Stomach (tissue), 9 donors: Measurements from ENCODE around the gene BMP6. TPM values are rescaled to one million over a fixed set of nuclear protein-coding genes. Genes with fewer than 3 reads are reported as not detected.

Source experiments
- DNase-seq, 2 donors: peaks; one replicate each; pipeline versions ENCODE4 v3.0.0 to v3.0.0-alpha.2; 2013 to 2019
- H3K27ac ChIP-seq, 5 donors: fragments of 200-600 bp in 4 of 5; sonication (generic) in 4 of 5; one replicate each; pipeline ENCODE4 v1.5.1; 2013 to 2019; ENCODE audit warnings: mild to moderate bottlenecking in 1 of 5, moderate library complexity in 1 of 5
- H3K27me3 ChIP-seq, 3 donors: fragments of 200-600 bp; sonication (generic); one replicate each; pipeline ENCODE4 v1.5.1; 2017 to 2019; ENCODE audit warnings: mixed run types in 1 of 3
- H3K36me3 ChIP-seq, 4 donors: fragments of 200-600 bp; sonication (generic); 1 replicate in 3 of 4; 2 replicates in 1 of 4; pipeline ENCODE4 v1.5.1; 2016 to 2019
- H3K4me1 ChIP-seq, 4 donors: fragments of 200-600 bp; sonication (generic); one replicate each; pipeline ENCODE4 v1.5.1; 2016 to 2019
- H3K4me3 ChIP-seq, 4 donors: fragments of 200-600 bp; sonication (generic) in 3 of 4; one replicate each; pipeline ENCODE4 v1.5.1; 2016 to 2019; ENCODE audit warnings: mild to moderate bottlenecking in 1 of 4
- H3K9me3 ChIP-seq, 4 donors: fragments of 200-600 bp; sonication (generic); one replicate each; pipeline ENCODE4 v1.5.1; 2016 to 2019
- CTCF ChIP-seq, 7 experiments: fragments of 450-650 bp in 4 of 7; fragments of 200-600 bp in 3 of 7; sonication (generic) in 3 of 7; IDR thresholded peaks; one replicate each; pipeline ENCODE4 v1.5.1; 2016 to 2019; ENCODE audit warnings: antibody characterized with exemption in 7 of 7, control low read depth in 2 of 7, mild to moderate bottlenecking in 1 of 7
- EP300 ChIP-seq: sonication (generic); formaldehyde crosslinking; IDR thresholded peaks from one replicate; pipeline ENCODE4 v1.6.1; 2017; ENCODE audit warnings: antibody characterized with exemption
- POLR2A ChIP-seq, 4 donors: fragments of 450-650 bp; IDR thresholded peaks; one replicate each; pipeline ENCODE4 v1.6.1; 2016; ENCODE audit warnings: antibody characterized with exemption in 4 of 4, control low read depth in 2 of 4, mild to moderate bottlenecking in 1 of 4, moderate library complexity in 1 of 4
- POLR2AphosphoS5 ChIP-seq, 3 donors: sonication (generic); formaldehyde crosslinking; IDR thresholded peaks; one replicate each; pipeline ENCODE4 v1.6.1; 2016; ENCODE audit warnings: antibody characterized with exemption in 3 of 3
- WGBS, 5 donors: extraction: QIAGEN DNeasy Blood & Tissue Kit in 3 of 5; methylation state at CpG; one replicate each; pipeline versions ENCODE4 v1.1.5 to v1.1.7; 2013 to 2018; 5-methylcytosine and 5-hydroxymethylcytosine counted together
- intact Hi-C: fragments of 100-400 bp; cut with DNase I; formaldehyde crosslinking; loops from one replicate; pipeline ENCODE4 v1.15.1; 2023; ENCODE audit warnings: low total_unique reads
- polyA plus RNA-seq, 3 donors: library from polyadenylated mRNA; stranded (reverse); fragments of 200-250 nt; gene quantifications; one replicate each; pipeline ENCODE4 v1.2.3, GENCODE V29; 2013
- total RNA-seq, 5 donors: library from RNA; depleted of rRNA; stranded (reverse); fragments of >200 nt; gene quantifications; one replicate each; pipeline versions ENCODE4 v1.1.0 to v1.2.3, GENCODE V29; 2014 to 2016
- donor health status: healthy with polysubstance abuse.
- donor health status: Bipolar disorder and iron deficiency.
- donor health status: healthy.

BMP6 gene
- total and polyA plus RNA-seq, 8 donors = 0.50 to 15.8 (median 2.7) TPM; not detected in 1

DNA sequence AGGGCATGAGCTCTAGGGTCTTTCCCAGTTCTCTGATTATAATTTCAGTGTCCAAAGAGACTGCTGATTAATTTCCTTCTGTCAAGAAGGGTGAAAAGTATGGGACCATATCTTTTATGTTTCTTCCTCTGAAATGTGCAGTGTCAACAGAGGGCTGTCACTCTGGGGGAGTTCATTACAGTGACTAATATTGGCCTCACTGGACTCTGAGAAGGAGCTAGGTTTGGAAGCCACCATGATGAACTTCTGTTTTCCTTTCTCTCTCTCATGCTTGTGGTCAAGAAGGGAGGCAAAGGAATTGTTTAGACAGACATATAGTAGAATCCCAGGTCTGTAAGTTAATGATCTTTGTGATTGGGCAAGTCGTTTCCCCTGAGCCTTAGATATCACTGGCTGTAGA, 41.8 kb upstream of the BMP6 start:
- WGBS, 5 donors = 40 to 69% (median 61%) methylated on average over 1 of the region's 1 CpG
- Histone ChIP-seq H3K27me3 (peaks cover 0 to 17% (median 0%) of the 10 kb centered on the region in 3 donors), H3K9me3 (no peaks in the 10 kb centered on the region), H3K27ac (no peak overlapping the region), H3K4me3 (no peak overlapping the region), H3K36me3 (no peaks in the 10 kb centered on the region), H3K4me1 (no peaks in the 10 kb centered on the region)
- intact Hi-C loops = no loop called here
- no peak for DNase-seq
- no peak for TF ChIP-seq EP300

DNA sequence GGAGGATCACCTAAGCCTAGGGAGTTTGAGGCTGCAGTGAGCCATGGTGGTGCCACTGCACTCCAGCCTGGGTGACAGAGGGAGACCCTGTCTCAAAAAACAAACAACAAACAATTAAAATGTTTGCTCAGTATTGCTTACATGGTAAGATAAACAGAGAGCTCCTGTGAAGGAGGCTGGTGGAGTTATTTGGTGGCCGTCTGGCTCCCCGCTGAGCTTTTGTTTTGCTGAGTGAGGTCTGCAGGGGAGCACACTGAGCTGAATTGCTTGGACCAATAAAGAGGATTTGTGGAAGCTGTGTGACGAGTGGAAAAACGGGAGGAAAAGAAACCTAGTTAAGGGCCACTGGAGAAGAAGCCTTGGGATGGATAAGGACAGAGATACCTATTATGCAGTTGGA, 41.1 kb upstream of the BMP6 start:
- TF ChIP-seq CTCF (IDR thresholded peaks at IDR 0.05) = no peak
- TF ChIP-seq POLR2A (IDR thresholded peaks at IDR 0.05) = no peak
- no peak for TF ChIP-seq EP300
- no peak for TF ChIP-seq POLR2AphosphoS5 (IDR thresholded peaks at IDR 0.05)
- WGBS, 5 donors = 71 to 84% (median 73%) methylated on average over 4 of the region's 4 CpGs
- intact Hi-C loops = no loop called here
- Histone ChIP-seq H3K27me3 (peaks cover 0 to 9% (median 0%) of the 10 kb centered on the region in 3 donors), H3K9me3 (no peaks in the 10 kb centered on the region), H3K4me3 (no peak overlapping the region), H3K27ac (no peak overlapping the region), H3K36me3 (no peaks in the 10 kb centered on the region), H3K4me1 (no peaks in the 10 kb centered on the region)
- no peak for DNase-seq

DNA sequence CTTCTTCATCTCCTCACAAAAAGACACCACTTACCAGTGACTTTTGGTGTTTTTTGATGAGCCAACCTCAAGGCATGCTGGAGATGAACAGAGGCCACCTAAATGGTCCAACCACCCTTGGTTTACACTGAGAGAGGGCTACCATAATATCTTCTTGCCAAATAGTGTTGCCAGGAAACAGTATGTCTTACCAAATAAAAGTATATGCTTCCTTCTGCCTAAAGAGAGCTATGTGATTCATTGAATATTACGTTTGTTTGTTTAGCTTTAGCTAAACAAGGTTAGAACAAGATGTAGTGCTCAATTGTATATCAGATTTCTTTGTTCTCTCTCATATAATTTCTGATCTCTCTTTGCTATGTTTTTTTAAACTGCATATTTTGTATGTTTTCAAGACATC, 40.6 kb upstream of the BMP6 start:
- intact Hi-C loops = no loop called here
- Histone ChIP-seq H3K27ac (no peak overlapping the region), H3K27me3 (peaks cover 0 to 7% (median 0%) of the 10 kb centered on the region in 3 donors), H3K4me3 (no peak overlapping the region), H3K9me3 (no peaks in the 10 kb centered on the region), H3K4me1 (no peaks in the 10 kb centered on the region), H3K36me3 (no peaks in the 10 kb centered on the region)
- 55 to 77% (median 70%) methylated on average over 1 of the region's 1 CpG for WGBS, 5 donors
- no peak for TF ChIP-seq POLR2AphosphoS5 (IDR thresholded peaks at IDR 0.05)
- no peak for TF ChIP-seq CTCF (IDR thresholded peaks at IDR 0.05)
- TF ChIP-seq POLR2A (IDR thresholded peaks at IDR 0.05) = no peak
- no peak for TF ChIP-seq EP300
- DNase-seq = no peak

DNA sequence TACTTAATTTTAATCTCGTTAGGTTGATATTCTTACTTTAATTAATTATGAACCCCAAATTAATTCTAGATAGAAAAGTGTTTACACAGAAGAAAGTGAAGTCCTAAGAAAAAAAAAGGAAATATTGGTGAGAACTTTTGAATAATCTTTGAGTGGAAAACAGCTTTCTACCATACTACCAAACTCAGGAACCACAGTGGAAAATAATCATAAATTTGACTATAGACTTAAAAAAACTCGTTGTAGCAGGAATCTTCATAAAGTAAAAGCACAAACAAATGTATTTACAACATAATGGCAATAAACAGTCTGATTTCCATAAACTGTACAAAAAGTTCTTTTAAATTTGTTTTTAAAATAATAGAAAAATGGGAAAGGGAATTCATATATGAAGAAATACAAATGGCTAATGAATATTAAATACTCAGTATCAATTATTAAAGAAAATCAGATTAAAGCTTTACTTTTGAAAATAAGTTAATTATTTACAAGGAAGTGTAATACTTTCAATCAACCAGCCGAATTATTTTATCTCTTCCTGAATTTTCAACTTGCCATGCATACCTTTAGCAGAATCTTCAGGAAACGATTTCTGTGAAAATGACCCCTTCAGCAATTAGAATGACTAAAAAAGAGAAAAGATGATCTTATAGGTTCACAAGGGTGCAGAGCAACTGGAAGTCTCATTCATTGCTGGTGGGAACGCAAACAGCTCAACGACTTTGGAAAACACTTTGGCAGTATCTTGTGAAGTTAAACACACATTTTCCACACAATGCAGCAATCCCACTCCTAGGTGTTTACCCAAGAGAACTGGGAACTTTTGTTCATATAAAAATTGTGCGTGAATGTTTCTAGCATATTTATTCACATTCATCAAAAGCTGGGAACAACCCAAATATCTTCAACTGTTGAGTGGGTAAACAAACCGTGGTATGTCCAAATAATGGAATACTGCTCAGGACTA, 38.5 kb upstream of the BMP6 start:
- H3K4me3 ChIP-seq = no peak overlapping the region
- H3K36me3 ChIP-seq = no peaks in the 10 kb centered on the region
- H3K9me3 ChIP-seq = no peaks in the 10 kb centered on the region
- H3K4me1 ChIP-seq = no peaks in the 10 kb centered on the region
- no peak for DNase-seq
- H3K27me3 ChIP-seq = peaks cover 0 to 13% (median 0%) of the 10 kb centered on the region in 3 donors
- no peak overlapping the region for H3K27ac ChIP-seq
- 34 to 49% (median 43%) methylated on average over 8 of the region's 8 CpGs for WGBS, 5 donors
- intact Hi-C loops = no loop called here
- TF ChIP-seq POLR2AphosphoS5 (IDR thresholded peaks at IDR 0.05) (no peak), EP300 (no peak), POLR2A (IDR thresholded peaks at IDR 0.05) (no peak), CTCF (IDR thresholded peaks at IDR 0.05) (no peak)

DNA sequence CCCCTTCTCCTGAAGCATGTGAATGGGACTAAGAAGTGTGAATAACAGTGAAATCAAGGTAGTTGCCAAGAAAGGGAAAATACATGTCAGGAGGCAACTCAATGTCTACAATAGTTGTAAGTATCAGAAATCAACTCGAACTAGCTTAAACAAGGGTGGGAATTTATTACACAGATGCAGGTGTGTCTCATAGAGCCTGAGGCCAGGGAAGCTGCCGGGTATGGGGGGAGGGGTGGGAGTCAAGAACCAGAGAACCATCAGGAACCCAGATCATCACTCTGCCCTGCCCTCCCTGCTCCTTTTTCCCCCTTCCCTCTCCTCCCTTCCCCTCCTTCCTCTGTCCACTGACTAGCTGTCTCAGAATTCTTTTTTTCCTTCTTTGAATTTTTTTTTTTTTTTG, 34.9 kb upstream of the BMP6 start:
- DNase-seq = no peak
- no peaks in the 10 kb centered on the region for H3K4me1 ChIP-seq
- H3K27ac ChIP-seq = no peak overlapping the region
- WGBS, 5 donors = 66 to 79% (median 73%) methylated on average over 2 of the region's 2 CpGs
- no peak overlapping the region for H3K4me3 ChIP-seq
- TF ChIP-seq POLR2AphosphoS5 (IDR thresholded peaks at IDR 0.05) = no peak
- no peak for TF ChIP-seq EP300
- no peak for TF ChIP-seq CTCF (IDR thresholded peaks at IDR 0.05)
- H3K36me3 ChIP-seq = no peaks in the 10 kb centered on the region
- no peaks in the 10 kb centered on the region for H3K9me3 ChIP-seq
- peaks cover 0 to 10% (median 0%) of the 10 kb centered on the region in 3 donors for H3K27me3 ChIP-seq
- intact Hi-C loops = no loop called here
